Measurements from ENCODE around the gene MAGI2. TPM values are rescaled to one million over a fixed set of nuclear protein-coding genes. Genes with fewer than 3 reads are reported as not detected.

MAGI2 gene
- total RNA-seq, 3 donors from 2014 or later, result 9.8 to 22.7 (median 20.2) TPM

DNA sequence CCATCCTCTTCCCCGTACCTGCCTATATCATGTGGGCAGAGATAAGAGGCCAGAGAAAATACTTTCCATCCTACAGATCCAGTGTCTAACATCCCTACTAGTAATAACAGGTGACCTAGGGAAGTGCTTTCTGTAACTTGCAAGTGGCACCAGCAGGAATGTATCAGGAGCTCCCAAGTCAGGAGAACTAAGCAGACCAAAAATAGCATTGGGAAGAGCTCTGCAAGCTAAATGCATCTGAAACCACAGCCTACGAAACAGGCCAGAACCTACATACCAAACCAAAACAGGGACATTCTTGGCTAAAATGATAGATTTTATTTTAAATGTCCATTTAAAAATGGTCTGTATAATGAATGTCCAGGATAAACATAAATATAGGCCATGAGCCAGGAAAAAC is 974.1 kb downstream of the MAGI2 start:
- intact Hi-C loops (cut with DNase I; ENCODE audit: low total_unique reads), result no loop called here
- no peaks in the 10 kb centered on the region for H3K36me3 ChIP-seq
- H3K27me3 ChIP-seq, result no peaks in the 10 kb centered on the region
- H3K4me1 ChIP-seq, result no peaks in the 10 kb centered on the region
- H3K27ac ChIP-seq, result no peak overlapping the region
- no peak overlapping the region for H3K4me3 ChIP-seq
- no peak for TF ChIP-seq POLR2A (IDR thresholded peaks at IDR 0.05)
- TF ChIP-seq, protein P1, sequence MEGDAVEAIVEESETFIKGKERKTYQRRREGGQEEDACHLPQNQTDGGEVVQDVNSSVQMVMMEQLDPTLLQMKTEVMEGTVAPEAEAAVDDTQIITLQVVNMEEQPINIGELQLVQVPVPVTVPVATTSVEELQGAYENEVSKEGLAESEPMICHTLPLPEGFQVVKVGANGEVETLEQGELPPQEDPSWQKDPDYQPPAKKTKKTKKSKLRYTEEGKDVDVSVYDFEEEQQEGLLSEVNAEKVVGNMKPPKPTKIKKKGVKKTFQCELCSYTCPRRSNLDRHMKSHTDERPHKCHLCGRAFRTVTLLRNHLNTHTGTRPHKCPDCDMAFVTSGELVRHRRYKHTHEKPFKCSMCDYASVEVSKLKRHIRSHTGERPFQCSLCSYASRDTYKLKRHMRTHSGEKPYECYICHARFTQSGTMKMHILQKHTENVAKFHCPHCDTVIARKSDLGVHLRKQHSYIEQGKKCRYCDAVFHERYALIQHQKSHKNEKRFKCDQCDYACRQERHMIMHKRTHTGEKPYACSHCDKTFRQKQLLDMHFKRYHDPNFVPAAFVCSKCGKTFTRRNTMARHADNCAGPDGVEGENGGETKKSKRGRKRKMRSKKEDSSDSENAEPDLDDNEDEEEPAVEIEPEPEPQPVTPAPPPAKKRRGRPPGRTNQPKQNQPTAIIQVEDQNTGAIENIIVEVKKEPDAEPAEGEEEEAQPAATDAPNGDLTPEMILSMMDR (IDR thresholded peaks at IDR 0.05), result no peak
- TF ChIP-seq POLR2AphosphoS5 (IDR thresholded peaks at IDR 0.05), result no peak
- no peaks in the 10 kb centered on the region for H3K9me3 ChIP-seq
- DNase-seq (ENCODE audit: low spot score in 2 of 2), result no peak

DNA sequence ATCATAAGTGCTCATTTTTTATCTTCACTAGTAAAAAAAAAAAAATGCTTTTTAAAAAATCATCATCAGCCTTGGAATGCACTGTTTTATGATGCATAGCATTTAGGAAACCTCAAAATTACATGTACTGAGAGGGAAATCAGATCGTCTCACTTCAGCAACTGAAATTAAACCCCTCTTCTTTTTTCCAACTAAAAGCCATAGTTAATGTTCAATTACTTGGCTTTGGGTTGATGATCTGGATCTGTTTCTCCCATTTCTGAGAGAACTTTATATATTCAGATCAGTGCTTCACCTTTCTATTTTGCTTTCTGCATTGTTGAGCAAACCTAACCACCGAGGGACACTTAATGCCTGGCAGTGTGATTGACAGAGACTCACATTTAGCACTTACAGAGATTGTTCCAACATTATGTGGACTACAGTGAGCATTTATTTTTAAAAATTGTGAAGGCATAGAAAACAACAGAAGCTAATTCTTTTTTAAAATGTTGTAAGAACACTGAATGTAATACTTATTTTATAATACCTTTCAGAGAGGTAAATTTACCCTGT is 976.5 kb downstream of the MAGI2 start:
- Histone ChIP-seq H3K9me3 (no peaks in the 10 kb centered on the region), H3K27me3 (no peaks in the 10 kb centered on the region), H3K27ac (no peak overlapping the region), H3K36me3 (no peaks in the 10 kb centered on the region), H3K4me3 (no peak overlapping the region), H3K4me1 (no peaks in the 10 kb centered on the region)
- no peak for DNase-seq (ENCODE audit: low spot score in 2 of 2)
- TF ChIP-seq POLR2AphosphoS5 (IDR thresholded peaks at IDR 0.05) (no peak), POLR2A (IDR thresholded peaks at IDR 0.05) (no peak)
- TF ChIP-seq, protein P1 (IDR thresholded peaks at IDR 0.05), result no peak
- intact Hi-C loops (cut with DNase I; ENCODE audit: low total_unique reads), result no loop called here

DNA sequence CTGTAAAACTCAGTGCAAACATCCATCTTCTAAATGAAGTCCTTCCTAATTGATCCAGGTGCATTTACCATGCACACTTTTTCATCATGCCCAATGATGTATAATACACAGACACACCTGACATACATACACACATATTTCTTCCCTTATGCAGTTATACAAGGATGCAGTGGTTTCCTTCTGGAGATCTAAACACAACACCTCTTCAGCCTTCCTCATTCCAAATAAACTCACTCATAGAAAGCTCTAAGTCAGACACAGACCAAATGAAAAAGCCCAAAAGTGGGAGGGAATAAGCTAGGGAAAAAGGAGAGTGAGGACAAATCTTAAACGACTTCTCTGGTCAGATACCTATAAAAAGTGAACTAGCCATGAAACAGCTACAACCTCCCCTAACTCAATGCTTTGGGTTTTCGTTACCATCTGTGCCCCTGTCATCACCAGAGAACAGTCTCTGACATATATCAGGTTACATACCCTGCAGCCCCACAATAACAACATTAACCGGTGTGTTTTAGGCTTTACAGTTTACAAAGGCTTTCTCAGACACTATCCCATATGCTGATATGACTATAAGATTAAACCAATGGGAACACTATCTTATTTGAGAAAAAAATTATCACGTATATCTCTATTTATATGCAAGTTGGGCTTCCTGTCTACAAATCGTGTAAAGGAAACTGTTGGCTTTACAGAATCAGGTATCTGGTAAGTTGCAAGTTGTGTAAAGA is 979.7 kb downstream of the MAGI2 start:
- Histone ChIP-seq H3K27me3 (no peaks in the 10 kb centered on the region), H3K36me3 (no peaks in the 10 kb centered on the region), H3K27ac (no peak overlapping the region), H3K4me1 (no peaks in the 10 kb centered on the region), H3K4me3 (no peak overlapping the region), H3K9me3 (no peaks in the 10 kb centered on the region)
- intact Hi-C loops (cut with DNase I; ENCODE audit: low total_unique reads), result no loop called here
- no peak for TF ChIP-seq POLR2A (IDR thresholded peaks at IDR 0.05)
- TF ChIP-seq POLR2AphosphoS5 (IDR thresholded peaks at IDR 0.05), result no peak
- TF ChIP-seq, protein P1 (IDR thresholded peaks at IDR 0.05), result no peak
- no peak for DNase-seq (ENCODE audit: low spot score in 2 of 2)

DNA sequence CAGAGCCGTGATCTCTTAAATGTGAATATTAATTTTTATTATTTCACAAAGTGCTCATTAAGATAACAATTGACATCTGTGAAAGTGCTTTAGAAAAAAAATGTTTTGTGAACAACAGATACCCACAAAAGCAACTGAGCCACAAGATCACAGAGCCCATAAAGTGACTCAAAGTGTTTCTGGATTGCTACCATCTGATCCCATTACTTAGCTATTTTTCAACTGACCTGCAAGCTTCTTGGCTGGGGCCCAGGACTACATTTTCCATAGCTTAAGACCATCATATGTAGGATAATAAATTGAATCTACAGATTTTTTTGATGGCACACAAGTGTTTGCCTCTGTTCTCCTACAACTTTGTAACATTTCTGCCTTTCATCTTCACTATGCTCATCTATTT is 980.4 kb downstream of the MAGI2 start:
- no peak for TF ChIP-seq POLR2A (IDR thresholded peaks at IDR 0.05)
- TF ChIP-seq, protein P1 (IDR thresholded peaks at IDR 0.05), result no peak
- TF ChIP-seq POLR2AphosphoS5 (IDR thresholded peaks at IDR 0.05), result no peak

DNA sequence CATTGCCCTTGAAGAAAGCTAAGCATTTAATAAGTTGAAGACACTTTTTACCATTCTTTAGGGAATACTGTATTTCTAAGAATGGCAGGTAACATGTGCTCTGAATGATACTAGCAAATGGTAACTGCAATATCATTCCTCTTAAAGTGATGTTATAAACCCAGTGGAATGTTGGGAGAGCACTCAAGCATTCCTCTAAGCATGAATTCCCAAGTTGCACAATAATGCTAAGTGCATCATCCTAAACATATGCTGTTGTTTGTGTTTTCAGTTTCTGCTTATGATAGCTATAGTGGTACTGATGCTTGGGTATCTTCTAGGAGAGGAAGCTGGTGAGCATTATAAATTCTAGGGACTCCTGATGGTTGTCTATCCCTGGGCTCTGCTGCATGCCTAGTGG is 980.9 kb downstream of the MAGI2 start:
- TF ChIP-seq, protein P1 (IDR thresholded peaks at IDR 0.05), result no peak
- TF ChIP-seq POLR2AphosphoS5 (IDR thresholded peaks at IDR 0.05) (no peak), POLR2A (IDR thresholded peaks at IDR 0.05) (no peak)
- H3K4me3 ChIP-seq, result no peak overlapping the region

More for the DNA sequence above, 980.4 kb downstream of the MAGI2 start:
- Histone ChIP-seq H3K9me3 (no peaks in the 10 kb centered on the region), H3K4me1 (no peaks in the 10 kb centered on the region), H3K36me3 (no peaks in the 10 kb centered on the region), H3K27ac (no peak overlapping the region), H3K27me3 (no peaks in the 10 kb centered on the region), H3K4me3 (no peak overlapping the region)
- no peak for DNase-seq (ENCODE audit: low spot score in 2 of 2)
- intact Hi-C loops (cut with DNase I; ENCODE audit: low total_unique reads), result no loop called here

More for the DNA sequence above, 980.9 kb downstream of the MAGI2 start:
- Histone ChIP-seq H3K36me3 (no peaks in the 10 kb centered on the region), H3K9me3 (no peaks in the 10 kb centered on the region), H3K27ac (no peak overlapping the region), H3K27me3 (no peaks in the 10 kb centered on the region), H3K4me1 (no peaks in the 10 kb centered on the region)
- intact Hi-C loops (cut with DNase I; ENCODE audit: low total_unique reads), result no loop called here
- no peak for DNase-seq (ENCODE audit: low spot score in 2 of 2)

Measured in breast epithelium (tissue), 4 donors.